GM08714 (cell line): ENCODE measurements around the gene TTC38.
"Not testable (repeated sequence)": the region's sequence is repeated elsewhere in the genome, so short reads cannot be mapped to it uniquely, and the experiment has no call there.

Experiments used
- H3K4me3 ChIP-seq: fragments of 200-500 bp; sonication (Bioruptor generic); 2 replicates; pipeline ENCODE4 v1.5.1; 2014; ENCODE audit warnings: mild to moderate bottlenecking, low read length, inconsistent platforms
- ZNF274 ChIP-seq: IDR thresholded peaks from 2 replicates; pipeline ENCODE4 v1.6.1; 2012; ENCODE audit warnings: mild to moderate bottlenecking, low read depth, low read length

TTC38 gene

DNA sequence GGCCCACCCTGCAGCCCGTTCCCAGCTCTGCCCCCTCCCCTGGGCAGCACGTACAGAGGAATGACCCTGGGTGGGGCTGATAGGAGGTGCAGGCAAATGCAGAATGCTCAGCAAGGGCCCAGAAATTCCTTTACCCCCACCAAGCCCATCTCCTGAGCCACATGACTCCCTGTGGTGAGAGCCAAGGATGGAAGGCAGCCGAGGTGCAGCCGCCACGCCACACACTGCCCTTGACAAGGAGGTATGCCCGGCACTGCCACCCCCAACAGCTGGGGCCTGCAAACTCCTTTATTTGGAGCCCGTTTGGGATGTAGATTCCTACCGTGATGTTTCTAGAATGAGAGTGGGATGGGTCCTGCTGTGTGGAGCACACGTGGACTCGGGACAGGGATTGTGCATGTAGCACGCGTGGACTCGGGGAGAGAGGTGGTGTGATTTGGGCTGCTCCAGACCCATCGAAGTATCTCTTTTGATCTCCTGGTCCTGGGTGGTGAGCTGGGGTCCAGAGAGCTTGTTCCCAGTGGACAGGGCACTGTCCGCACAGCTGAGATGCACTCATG is 41.8 kb downstream of the TTC38 start:
- TF ChIP-seq ZNF274, result no peak
- no peak overlapping the region for H3K4me3 ChIP-seq

DNA sequence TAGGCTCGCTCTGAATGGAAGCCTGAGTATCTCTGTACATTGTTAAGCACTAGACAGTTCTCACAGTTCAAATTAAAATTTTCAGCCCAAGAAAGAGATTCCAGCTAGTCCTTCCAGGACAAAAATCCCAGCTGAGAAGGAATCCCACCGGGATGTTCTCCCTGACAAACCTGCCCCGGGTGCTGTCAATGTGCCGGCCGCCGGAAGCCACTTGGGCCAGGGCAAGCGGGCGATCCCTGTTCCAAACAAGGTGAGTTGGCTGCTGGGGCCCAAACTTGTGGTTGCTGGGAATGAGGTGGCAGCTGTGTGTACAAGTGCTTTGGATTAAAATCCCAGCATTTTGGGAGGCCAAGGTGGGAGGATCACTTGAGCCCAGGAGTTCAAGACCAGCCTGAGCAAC is 44.2 kb downstream of the TTC38 start:
- no peak for TF ChIP-seq ZNF274
- H3K4me3 ChIP-seq, result no peak overlapping the region

DNA sequence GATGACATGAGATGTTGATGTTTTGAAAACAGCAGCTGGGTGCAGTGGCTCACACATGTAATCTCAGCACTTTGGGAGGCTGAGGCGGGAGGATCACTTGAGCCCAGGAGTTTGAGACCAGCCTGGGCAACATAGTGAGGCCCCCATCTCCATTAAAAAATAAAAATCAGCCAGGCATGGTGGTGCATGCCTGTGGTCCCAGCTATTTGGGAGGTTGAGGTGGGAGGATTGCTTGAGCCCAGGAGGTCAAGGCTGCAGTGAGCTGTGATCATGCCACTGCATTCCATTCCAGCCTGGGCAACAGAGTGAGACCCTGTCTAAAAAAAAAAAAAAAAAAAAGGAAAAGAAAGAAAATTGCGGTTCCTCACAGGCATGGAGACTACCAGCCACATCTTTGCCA is 45.0 kb downstream of the TTC38 start:
- H3K4me3 ChIP-seq, result not testable (repeated sequence)

DNA sequence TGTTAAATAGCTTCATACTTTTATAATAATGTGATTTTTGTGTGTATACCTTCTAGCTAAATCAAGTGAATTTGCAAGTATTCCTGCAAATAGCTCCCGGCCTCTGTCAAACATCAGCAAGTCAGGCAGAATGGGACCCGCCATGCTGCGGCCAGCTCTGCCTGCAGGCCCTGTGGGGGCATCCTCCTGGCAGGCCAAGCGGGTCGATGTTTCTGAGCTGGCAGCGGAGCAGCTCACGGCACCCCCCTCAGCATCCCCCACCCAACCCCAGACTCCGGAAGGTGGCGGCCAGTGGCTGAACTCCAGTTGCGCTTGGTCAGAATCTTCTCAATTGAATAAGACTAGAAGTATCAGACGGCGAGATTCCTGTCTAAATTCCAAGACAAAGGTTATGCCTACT is 48.2 kb downstream of the TTC38 start:
- no peak overlapping the region for H3K4me3 ChIP-seq
- no peak for TF ChIP-seq ZNF274

DNA sequence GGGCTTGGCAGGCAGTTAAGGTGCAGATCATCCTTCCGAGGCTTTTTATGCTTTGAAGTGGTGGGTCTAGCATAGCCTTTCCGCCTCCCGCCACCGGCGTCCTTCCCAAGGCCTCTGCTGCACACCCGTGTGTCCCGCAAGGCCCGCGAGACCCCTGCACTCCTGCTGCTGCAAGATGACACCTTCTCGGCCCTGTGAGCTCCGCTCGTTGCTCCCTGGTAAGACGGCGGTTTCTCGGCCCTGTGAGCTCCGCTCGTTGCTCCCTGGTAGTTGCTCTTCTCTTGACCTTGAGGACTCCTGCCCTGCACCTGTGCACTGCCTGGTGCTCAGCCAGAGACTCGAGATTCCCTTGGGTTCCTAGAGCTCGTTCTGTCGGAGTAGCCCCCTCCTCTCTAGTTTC is 49.8 kb downstream of the TTC38 start:
- H3K4me3 ChIP-seq, result no peak overlapping the region
- no peak for TF ChIP-seq ZNF274

DNA sequence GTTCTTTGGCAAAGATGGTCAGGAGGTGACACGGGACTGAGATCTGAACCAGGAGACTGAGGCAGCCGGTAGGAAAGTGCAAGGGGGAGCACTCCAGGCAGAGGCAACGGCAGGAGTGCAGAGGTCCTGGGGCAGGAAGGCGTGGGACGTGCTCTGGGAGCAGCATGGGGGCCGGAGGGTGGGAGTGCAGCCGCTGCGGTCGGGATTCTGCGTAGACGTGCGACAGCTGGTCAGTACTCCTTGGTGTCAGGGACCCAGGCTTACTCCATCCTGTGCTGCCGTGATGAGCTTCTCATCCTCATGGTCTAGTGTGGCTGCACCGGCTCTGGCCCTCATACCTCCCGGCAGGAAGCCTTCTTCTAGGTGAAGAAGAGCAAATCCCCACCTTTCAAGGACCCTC is 50.8 kb downstream of the TTC38 start:
- no peak for TF ChIP-seq ZNF274
- H3K4me3 ChIP-seq, result no peak overlapping the region

DNA sequence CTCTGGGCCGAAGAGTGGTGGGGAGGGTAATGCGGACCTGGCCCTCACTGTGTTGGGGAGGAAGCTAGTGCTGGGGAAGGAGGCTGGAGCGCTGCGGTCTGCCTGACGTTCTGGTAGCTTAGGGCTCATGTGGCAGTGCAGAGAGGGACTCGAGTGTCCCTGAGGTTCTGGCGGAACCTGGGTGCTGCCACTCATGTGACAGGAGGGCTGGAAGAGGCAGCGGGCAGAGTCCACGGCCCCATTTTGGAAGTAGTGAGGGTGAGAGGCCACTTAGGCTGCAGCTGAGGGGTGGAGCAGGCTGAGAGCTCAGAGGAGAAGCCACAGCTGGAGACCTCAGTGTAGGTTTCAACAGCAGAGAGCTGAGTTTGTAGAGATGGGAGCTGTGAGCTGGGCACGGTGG is 51.5 kb downstream of the TTC38 start:
- no peak overlapping the region for H3K4me3 ChIP-seq
- TF ChIP-seq ZNF274, result no peak

DNA sequence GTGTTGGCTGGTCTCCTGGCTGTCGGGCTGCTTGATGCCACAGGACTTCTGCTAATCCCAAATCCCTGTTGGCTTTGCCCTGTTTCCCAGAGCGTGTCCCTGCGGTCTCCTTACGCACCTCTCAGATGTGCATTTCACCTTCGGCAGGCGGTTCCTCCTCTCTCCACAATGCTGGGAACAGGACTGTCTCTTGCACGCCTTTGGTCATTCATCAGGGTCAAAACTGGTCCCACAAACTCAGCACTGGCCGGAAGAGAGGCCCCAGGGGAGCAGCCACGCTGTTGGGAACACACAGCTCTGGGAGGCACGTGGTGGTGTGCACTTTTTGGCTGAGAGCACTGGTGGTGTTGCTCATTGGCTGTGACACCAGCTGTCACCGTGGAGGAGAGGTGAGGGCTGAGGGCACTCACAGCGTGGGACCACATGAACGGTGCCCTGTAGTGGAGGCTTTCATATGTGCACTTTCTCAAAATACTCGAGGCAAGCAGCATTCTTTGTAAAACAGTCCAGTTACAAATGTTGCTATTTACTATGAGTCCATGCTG is 52.4 kb downstream of the TTC38 start:
- H3K4me3 ChIP-seq, result no peak overlapping the region
- TF ChIP-seq ZNF274, result no peak

DNA sequence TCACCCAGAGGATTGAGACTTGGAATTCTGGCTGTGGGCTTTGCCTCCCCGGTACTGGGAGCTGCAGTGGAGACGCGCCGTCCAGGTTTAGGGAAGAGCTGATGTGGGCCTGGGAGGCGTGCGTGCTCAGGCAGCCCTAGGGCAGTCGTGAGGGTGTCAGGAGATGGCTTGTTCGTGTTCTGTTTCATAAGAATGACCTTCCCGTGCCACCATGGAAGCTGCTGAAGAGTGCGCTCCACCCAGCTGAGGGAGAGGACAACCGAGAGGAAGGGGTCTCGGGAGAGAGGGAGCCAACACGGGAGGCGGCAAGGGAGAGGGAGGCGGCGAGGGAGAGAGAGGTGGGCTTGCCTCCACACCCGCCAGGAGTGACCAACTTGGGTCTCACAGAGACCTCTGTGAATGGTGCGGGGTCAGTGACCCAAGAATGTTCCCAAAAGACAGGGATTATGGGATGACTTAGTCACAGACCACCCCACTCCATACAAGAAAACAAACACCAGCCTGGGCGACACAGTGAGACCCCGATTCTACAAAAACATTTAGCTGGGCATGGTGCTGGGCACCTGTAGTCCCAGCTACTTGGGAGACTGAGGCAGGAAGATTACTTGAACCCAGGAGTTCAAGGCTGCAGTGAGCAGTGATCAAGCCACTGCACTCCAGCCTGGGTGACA is 53.0 kb downstream of the TTC38 start:
- TF ChIP-seq ZNF274, result no peak

DNA sequence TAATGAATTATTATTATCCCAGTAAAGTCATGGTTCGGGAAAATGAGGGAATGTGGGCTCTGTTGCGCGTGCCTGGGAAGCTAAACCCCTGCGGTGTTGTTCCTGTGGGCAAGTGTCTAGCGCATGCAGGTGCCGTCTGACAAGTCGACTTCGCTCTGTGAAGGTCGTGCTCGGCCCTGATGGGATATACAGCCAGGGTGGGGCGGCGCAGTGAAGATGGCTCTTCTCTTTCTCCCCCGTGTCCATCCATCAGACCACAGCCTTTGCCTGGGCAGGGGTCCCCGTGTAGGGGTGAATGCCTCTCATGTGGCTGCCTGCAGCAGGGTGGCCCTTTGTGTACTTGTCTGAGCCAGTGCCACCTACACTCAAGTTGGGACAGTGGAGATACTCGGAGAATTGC is 54.9 kb downstream of the TTC38 start:
- H3K4me3 ChIP-seq, result no peak overlapping the region
- no peak for TF ChIP-seq ZNF274

More for the DNA sequence above, 53.0 kb downstream of the TTC38 start:
- no peak overlapping the region for H3K4me3 ChIP-seq

DNA sequence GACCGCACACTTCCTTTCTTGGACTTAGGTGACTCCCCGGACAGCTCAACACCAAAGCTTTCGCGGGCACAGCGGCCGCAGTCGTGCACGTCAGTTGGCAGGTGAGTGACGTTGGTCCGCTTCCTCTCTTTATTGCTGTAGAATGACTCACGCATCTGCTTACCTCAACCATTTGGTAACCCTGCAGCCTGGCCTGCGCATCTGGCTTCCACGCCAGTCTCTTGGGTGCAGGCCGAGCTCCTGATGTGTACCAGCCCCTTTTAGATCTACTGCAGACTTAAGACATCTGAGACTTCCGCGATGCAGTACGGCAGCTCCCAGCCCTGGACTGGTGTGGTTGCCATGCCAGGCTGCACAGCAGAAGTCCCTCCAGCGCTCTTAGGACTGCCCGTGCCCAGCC is 55.4 kb downstream of the TTC38 start:
- no peak for TF ChIP-seq ZNF274
- H3K4me3 ChIP-seq, result no peak overlapping the region

DNA sequence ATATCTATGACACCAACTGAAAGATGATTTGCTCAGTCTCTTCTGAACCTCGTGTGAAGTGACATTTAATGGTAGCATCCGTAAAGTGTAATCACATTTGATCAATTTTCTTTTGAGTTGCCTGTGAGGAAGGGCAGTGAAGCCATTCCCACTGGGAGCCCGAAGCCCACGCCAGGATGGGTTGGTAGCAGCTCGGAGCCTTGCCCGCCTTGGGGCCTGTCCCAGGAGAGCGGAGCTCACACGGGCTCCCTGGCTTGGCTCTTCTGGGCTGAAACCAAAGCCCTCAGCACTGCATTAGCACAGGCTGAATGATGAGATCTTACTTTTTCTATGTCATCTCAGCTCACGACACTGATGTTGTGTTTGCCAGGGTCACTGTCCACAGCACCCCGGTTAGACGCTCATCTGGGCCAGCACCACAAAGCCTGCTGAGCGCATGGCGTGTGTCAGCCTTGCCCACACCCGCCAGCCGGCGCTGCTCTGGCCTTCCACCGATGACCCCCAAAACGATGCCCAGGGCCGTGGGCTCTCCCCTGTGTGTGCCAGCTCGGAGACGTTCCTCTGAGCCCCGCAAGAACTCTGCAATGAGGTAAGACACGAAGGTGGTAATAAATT is 58.4 kb downstream of the TTC38 start:
- H3K4me3 ChIP-seq, result no peak overlapping the region

DNA sequence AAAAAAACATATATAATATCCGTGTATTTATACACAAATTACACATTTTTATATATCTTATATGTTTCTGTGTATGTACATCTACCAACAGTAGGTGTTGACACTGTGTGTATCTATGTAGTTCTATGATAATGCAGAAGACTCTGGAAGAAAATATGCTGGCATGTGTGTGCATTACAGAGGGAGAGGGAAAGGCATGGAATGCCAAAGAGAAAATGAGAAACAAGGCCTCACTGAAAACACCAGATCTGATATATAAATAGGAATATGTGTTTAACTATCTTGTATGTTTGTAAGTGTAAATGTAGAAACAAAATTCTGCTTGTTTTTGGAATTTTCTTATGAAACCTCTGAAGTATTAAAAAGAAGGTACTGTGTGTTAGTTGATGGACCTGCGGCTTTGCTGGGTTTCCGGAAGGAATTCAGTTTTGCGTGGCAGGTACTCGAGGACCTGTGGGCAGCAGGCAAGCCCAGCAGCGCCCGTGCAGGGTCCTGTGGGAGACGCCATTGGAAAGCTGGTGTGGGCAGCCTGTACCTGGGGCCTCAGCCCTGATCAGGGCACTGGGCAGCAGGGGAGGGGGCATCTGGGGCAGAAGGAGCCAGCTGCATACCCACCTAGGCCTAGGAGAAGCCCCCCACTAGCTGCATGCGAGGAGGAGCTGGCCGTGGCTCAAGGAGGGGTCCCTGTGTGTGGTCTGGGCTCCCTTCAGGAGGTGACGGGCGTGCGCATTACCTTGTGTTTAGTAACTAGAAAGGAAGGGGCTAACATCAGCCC is 60.1 kb downstream of the TTC38 start:
- TF ChIP-seq ZNF274, result no peak
- no peak overlapping the region for H3K4me3 ChIP-seq

More for the DNA sequence above, 58.4 kb downstream of the TTC38 start:
- no peak for TF ChIP-seq ZNF274

DNA sequence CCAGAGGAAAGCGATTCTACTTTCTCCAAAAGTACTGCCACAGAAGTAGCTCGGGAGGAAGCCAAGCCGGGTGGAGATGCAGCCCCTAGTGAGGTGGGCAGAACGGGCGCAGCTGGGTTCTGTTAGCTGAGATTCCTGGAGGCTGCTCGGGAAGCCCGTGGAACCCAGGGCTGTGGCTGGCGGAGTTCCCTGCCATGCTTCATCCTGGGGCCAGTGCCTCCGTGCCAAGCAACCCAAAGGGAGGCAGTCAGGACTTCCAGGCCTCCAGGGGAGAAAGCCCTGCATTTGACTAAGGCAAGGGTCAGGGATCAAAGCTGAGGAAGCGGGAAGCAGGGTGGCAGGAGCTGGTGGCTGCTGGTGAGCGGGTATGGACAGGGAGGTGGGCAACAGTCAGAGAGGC is 61.0 kb downstream of the TTC38 start:
- no peak for TF ChIP-seq ZNF274
- no peak overlapping the region for H3K4me3 ChIP-seq

DNA sequence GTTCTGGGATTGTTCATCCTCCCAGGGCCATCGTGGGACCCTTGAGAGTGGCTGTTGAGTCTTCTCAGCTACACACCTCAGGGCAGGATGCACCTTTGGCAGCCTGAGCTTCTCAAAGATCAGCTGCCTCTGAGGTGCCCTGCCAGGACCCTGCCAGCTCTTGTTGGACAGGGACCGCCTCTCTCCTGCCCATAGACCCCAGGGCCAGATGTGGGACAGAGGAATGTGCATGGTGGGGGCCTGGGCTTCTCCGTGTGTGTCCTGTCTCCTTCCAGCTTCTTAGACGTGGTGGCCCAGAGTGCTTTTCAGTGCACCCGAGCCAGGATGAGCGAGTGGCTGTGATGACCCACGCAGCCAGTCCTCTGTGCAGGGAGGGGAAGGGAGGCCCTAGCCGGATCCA is 61.8 kb downstream of the TTC38 start:
- H3K4me3 ChIP-seq, result no peak overlapping the region
- no peak for TF ChIP-seq ZNF274
